22Rv1 (cell line): Measurements from ENCODE around the gene CREB5.

ENCODE experiments used
- H3K27ac ChIP-seq: fragments of 450-650 bp; 2 replicates; pipeline ENCODE4 v1.5.1; 2017
- CTCF ChIP-seq: fragments of 450-650 bp; IDR thresholded peaks from 2 replicates; pipeline ENCODE4 v1.5.1; 2017; ENCODE audit warnings: mild to moderate bottlenecking
- ZFX ChIP-seq: fragments of 450-650 bp; IDR thresholded peaks from 2 replicates; pipeline ENCODE4 v1.6.1; 2017; ENCODE audit warnings: antibody characterized with exemption, borderline replicate concordance

Gene CREB5

GRCh38 chr7:28570970-28571288, 158.6 kb downstream of the CREB5 start:
- TF ChIP-seq ZFX (no peak), CTCF (no peak)
- H3K27ac ChIP-seq = no peak overlapping the region

DNA sequence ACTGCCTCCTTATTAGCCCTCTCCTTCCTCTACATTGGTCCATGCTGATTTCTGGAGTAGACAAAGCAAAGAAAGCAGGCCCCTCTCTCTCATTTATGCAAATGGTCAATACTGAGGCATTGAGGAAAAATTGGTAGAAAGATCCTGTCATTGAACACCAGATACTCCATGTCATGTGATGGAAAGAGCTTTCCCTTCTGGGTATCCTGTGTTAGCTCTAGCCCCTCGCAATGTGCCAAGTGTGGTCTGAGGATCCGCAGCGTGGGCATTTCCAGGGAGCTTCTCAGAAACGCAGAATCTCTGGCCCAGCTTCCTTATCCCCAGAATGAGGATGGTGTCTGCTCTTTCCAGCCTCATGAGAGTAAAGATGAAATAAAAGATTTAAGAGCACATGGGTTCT, 159.1 kb downstream of the CREB5 start:
- no peak overlapping the region for H3K27ac ChIP-seq
- no peak for TF ChIP-seq CTCF
- TF ChIP-seq ZFX = no peak

- no peak overlapping the region for H3K27ac ChIP-seq
Observed at GRCh38 chr7:28572321-28573058, 160.2 kb downstream of the CREB5 start.

GRCh38 chr7:28573059-28573553, 160.8 kb downstream of the CREB5 start:
- no peak overlapping the region for H3K27ac ChIP-seq
- no peak for TF ChIP-seq CTCF
- TF ChIP-seq ZFX = no peak

More at GRCh38 chr7:28572321-28573058, 160.2 kb downstream of the CREB5 start:
- TF ChIP-seq ZFX (no peak), CTCF (no peak)

GRCh38 chr7:28573651-28574301, 161.5 kb downstream of the CREB5 start:
- no peak overlapping the region for H3K27ac ChIP-seq
- TF ChIP-seq CTCF (no peak), ZFX (no peak)

- no peak overlapping the region for H3K27ac ChIP-seq
- TF ChIP-seq ZFX = no peak
- no peak for TF ChIP-seq CTCF
Observed at GRCh38 chr7:28575241-28575643, 162.9 kb downstream of the CREB5 start.

DNA sequence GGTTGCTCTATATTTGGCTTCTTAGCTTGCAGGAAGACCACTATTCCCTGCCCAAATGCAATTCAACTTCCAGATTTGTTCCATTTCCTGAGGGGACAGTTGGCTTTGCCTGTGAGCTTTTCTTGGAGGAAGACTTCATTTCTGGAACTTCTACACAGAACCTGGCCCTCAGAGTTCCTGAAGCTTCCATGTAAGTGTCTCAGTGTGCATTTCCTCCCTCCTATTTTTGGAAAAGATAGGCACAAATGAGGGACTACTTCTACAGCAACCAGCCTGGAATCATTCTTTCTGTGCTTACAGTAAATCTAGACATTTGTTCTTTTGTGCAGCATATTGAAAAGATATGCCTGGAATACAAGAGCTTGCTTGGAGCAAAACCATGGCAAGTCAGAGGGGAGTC, 164.3 kb downstream of the CREB5 start:
- no peak overlapping the region for H3K27ac ChIP-seq
- no peak for TF ChIP-seq ZFX
- no peak for TF ChIP-seq CTCF
